Measurements from ENCODE around the gene PYCR2. TPM values are rescaled to one million over a fixed set of nuclear protein-coding genes. Genes with fewer than 3 reads are reported as not detected.

PYCR2 gene
- polyA plus RNA-seq, 2 of the 4 experiments (the other 2 are of a cell fraction), result 45.4 to 50.5 TPM

DNA sequence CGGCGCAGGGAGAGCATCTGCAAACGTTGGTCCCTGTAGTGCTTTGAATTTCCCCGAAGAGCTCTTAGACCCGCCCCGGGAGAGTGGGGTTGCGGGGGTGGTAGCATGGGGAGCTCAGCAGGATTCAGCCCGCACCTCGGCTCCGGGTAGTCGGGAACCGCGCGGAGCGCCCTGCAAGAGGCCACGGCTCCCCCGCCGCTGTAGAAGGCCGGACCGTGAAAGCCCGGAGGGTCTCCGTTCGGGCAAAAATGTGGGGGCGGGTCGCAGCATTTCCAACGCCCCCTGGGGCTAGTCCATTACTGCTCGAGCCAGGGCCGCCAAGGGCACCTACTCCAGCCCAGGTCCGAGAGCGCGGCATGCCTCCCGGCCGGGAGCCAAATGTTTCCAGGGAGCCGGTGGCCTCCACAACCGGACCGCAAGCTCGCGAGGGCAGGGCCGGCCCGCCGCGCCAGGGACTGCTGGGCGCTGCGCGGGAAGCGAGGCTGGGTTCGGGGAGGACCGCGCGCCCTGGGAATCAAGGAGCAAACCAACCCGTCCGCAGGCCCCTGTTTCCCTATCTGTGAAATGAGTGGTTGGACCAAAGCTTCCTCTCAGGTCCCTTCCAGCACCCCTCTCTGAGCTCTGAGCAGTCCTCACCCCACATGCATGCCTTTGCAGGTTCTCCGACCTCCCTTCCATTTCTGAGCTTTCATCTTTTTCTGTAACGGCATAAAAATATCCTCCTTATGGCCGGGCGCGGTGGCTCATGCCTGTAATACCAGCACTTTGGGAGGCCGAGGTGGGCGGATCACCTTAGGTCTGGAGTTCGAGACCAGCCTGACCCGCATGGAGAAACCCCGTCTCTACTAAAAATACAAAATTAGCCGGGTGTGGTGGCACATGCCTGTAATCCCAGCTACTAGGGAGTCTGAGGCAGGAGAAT lies 41.1 kb downstream of the PYCR2 start (continued):
- TF ChIP-seq, protein P1, sequence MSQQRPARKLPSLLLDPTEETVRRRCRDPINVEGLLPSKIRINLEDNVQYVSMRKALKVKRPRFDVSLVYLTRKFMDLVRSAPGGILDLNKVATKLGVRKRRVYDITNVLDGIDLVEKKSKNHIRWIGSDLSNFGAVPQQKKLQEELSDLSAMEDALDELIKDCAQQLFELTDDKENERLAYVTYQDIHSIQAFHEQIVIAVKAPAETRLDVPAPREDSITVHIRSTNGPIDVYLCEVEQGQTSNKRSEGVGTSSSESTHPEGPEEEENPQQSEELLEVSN (IDR thresholded peaks at IDR 0.05; ENCODE audit: borderline replicate concordance, low read depth), result peak; percentile 45
- TF ChIP-seq RARB (CRISPR knock-in tag; IDR thresholded peaks at IDR 0.05), result no peak

DNA sequence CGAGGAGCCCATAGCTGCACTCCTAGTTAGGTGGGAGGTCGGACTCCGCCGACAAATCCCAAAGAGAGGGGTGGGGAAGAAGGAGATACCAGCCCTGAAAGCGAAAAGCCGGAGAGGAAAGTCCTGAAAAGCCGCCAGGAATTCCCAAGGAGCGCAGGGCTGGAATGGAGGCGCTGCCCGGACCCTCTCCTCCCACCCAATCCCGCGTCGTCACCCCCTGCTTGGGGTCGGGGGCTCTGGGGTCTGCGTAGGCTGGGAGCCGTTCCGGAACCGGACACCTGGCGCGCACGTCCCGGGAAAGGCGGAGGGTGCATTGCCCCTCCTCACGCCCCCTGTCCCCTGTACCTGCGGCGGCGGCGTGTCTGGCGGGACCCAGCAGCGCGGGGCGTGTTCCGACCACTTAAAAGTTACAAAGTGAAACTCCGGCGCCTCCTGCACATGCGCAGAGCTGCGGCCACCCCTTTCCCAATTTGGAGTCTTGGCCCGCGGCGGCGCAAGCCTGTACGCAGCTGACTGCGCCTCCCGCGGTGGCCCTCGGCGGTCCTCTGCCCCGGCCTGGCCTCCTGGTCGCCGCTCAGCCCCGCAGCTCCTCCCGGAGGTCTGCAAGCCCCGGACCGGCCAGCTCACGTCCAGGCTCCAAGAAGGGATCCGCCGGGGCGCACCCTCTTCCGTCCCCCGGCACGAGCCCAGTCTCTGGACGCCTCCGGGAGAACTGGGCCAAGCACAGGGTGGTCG lies 41.9 kb downstream of the PYCR2 start, which contains the start of gene TMEM63A:
Gene TMEM63A, minus strand, starts transcription at position 422 of the 735 bp plus-strand sequence. CDS start 4,800 bp downstream, outside the sequence.
- under 1% methylated on average over 11 of the region's 64 CpGs for WGBS (ENCODE audit: missing lambda C conversion rate)
- FAIRE-seq (no peak), ATAC-seq (peak; percentile 82 to 90), DNase-seq (ENCODE audit: low read depth in 1 of 2, low spot score in 1 of 2) (peak; percentile 83 to 92)
- peak within 1 kb of the TSS; percentile 88 to 95 for H3K27ac ChIP-seq
- ChIA-PET CTCF (interaction anchor here (0.7 to 19.4 kb wide), 24 partner anchors 9 to 407 kb away, joined by 3 to 207 read pairs (median 5); partner anchors contain the start of gene SRP9), POLR2A (interaction anchor here (0.7 to 3.4 kb wide), 10 partner anchors 8 to 407 kb away, joined by 3 to 27 read pairs (median 4); partner anchors contain the start of genes EPHX1, H3-3A, PYCR2 and SRP9)
- no peaks in the 10 kb centered on the region for H3K9me3 ChIP-seq
- H3K4me1 ChIP-seq, result peaks cover 35% of the 10 kb centered on the region
- H3K4me2 ChIP-seq, result peak within 1 kb of the TSS; percentile 98
- H3K4me3 ChIP-seq, result peak within 1 kb of the TSS; percentile 86
- TF ChIP-seq, protein P2, sequence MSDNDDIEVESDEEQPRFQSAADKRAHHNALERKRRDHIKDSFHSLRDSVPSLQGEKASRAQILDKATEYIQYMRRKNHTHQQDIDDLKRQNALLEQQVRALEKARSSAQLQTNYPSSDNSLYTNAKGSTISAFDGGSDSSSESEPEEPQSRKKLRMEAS (IDR thresholded peaks at IDR 0.05), result peak; percentile 50; the same call in 1 of the 2 replicates
- TF ChIP-seq RCOR1 (IDR thresholded peaks at IDR 0.05; ENCODE audit: low read depth, low read length) (no peak), RNF2 (IDR thresholded peaks at IDR 0.05; ENCODE audit: borderline replicate concordance, low read depth) (no peak), EHMT2 (IDR thresholded peaks at IDR 0.05; ENCODE audit: low read depth) (no peak), ESRRA (IDR thresholded peaks at IDR 0.05; ENCODE audit: borderline replicate concordance, low read length) (no peak), NR3C1 (IDR thresholded peaks at IDR 0.05) (no peak), ZC3H11A (IDR thresholded peaks at IDR 0.05) (no peak), NPAS2 (CRISPR knock-in tag; IDR thresholded peaks at IDR 0.05; ENCODE audit: borderline replicate concordance) (no peak), POLR2A (IDR thresholded peaks at IDR 0.05; ENCODE audit: low read length) (peak; percentile 79), HOXA7 (CRISPR knock-in tag; IDR thresholded peaks at IDR 0.05) (no peak), GATA3 (IDR thresholded peaks at IDR 0.05; ENCODE audit: borderline replicate concordance) (no peak), MAZ (IDR thresholded peaks at IDR 0.05; ENCODE audit: borderline replicate concordance, low read depth, low read length) (no peak), JUNB (IDR thresholded peaks at IDR 0.05) (no peak), PHF8 (IDR thresholded peaks at IDR 0.05; ENCODE audit: borderline replicate concordance, low read depth) (no peak), FOSB (CRISPR knock-in tag; IDR thresholded peaks at IDR 0.05) (no peak)
- TF ChIP-seq, protein P3, sequence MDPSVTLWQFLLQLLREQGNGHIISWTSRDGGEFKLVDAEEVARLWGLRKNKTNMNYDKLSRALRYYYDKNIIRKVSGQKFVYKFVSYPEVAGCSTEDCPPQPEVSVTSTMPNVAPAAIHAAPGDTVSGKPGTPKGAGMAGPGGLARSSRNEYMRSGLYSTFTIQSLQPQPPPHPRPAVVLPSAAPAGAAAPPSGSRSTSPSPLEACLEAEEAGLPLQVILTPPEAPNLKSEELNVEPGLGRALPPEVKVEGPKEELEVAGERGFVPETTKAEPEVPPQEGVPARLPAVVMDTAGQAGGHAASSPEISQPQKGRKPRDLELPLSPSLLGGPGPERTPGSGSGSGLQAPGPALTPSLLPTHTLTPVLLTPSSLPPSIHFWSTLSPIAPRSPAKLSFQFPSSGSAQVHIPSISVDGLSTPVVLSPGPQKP (IDR thresholded peaks at IDR 0.05; ENCODE audit: low read depth, low read length), result no peak
- TF ChIP-seq, protein P4, sequence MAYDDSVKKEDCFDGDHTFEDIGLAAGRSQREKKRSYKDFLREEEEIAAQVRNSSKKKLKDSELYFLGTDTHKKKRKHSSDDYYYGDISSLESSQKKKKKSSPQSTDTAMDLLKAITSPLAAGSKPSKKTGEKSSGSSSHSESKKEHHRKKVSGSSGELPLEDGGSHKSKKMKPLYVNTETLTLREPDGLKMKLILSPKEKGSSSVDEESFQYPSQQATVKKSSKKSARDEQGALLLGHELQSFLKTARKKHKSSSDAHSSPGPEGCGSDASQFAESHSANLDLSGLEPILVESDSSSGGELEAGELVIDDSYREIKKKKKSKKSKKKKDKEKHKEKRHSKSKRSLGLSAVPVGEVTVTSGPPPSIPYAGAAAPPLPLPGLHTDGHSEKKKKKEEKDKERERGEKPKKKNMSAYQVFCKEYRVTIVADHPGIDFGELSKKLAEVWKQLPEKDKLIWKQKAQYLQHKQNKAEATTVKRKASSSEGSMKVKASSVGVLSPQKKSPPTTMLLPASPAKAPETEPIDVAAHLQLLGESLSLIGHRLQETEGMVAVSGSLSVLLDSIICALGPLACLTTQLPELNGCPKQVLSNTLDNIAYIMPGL (CRISPR knock-in tag; IDR thresholded peaks at IDR 0.05; ENCODE audit: borderline replicate concordance), result no peak
- TF ChIP-seq, protein P5, sequence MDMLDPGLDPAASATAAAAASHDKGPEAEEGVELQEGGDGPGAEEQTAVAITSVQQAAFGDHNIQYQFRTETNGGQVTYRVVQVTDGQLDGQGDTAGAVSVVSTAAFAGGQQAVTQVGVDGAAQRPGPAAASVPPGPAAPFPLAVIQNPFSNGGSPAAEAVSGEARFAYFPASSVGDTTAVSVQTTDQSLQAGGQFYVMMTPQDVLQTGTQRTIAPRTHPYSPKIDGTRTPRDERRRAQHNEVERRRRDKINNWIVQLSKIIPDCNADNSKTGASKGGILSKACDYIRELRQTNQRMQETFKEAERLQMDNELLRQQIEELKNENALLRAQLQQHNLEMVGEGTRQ (IDR thresholded peaks at IDR 0.05), result no peak
- TF ChIP-seq, protein P6, sequence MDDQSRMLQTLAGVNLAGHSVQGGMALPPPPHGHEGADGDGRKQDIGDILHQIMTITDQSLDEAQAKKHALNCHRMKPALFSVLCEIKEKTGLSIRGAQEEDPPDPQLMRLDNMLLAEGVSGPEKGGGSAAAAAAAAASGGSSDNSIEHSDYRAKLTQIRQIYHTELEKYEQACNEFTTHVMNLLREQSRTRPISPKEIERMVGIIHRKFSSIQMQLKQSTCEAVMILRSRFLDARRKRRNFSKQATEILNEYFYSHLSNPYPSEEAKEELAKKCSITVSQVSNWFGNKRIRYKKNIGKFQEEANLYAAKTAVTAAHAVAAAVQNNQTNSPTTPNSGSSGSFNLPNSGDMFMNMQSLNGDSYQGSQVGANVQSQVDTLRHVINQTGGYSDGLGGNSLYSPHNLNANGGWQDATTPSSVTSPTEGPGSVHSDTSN (IDR thresholded peaks at IDR 0.05), result no peak
- TF ChIP-seq, protein P1 (IDR thresholded peaks at IDR 0.05; ENCODE audit: borderline replicate concordance, low read depth), result peak; percentile 41; the same call in 1 of the 2 replicates
- TF ChIP-seq, protein P7, sequence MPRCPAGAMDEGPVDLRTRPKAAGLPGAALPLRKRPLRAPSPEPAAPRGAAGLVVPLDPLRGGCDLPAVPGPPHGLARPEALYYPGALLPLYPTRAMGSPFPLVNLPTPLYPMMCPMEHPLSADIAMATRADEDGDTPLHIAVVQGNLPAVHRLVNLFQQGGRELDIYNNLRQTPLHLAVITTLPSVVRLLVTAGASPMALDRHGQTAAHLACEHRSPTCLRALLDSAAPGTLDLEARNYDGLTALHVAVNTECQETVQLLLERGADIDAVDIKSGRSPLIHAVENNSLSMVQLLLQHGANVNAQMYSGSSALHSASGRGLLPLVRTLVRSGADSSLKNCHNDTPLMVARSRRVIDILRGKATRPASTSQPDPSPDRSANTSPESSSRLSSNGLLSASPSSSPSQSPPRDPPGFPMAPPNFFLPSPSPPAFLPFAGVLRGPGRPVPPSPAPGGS (IDR thresholded peaks at IDR 0.05), result peak; percentile 59; the same call in 1 of the 3 replicates

Data from A549 (cell line).